ENCODE data around the gene TNS3. TPM values are rescaled to one million over a fixed set of nuclear protein-coding genes. Genes with fewer than 3 reads are reported as not detected.
"Not testable (repeated sequence)": the region's sequence is repeated elsewhere in the genome, so short reads cannot be mapped to it uniquely, and the experiment has no call there.

The TNS3 gene
- total and polyA plus RNA-seq, 10 of the 15 experiments (the other 5 are each of a cell fraction or from before 2014, with no cell fraction given), result 0.27 to 2.7 (median 0.79) TPM

- TF ChIP-seq ZBTB40 (IDR thresholded peaks at IDR 0.05; ENCODE audit: borderline replicate concordance), result no peak
- TF ChIP-seq GABPA (IDR thresholded peaks at IDR 0.05; ENCODE audit: low read depth), result no peak
- no peak for TF ChIP-seq BACH1 (IDR thresholded peaks at IDR 0.05; ENCODE audit: borderline replicate concordance)
- no peak for TF ChIP-seq HDGF (IDR thresholded peaks at IDR 0.05)
- no peak for TF ChIP-seq ZNF207 (IDR thresholded peaks at IDR 0.05; ENCODE audit: borderline replicate concordance)
- no peak for TF ChIP-seq SUPT20H (IDR thresholded peaks at IDR 0.05; ENCODE audit: borderline replicate concordance, control insufficient read depth, low read depth, low read length)
- TF ChIP-seq MEF2A (IDR thresholded peaks at IDR 0.05; ENCODE audit: insufficient read depth, low read depth, low read length), result no peak
- TF ChIP-seq IKZF2 (IDR thresholded peaks at IDR 0.05), result no peak
- no peak for TF ChIP-seq KAT2A (conservative IDR thresholded peaks at IDR 0.05; ENCODE audit: control insufficient read depth, low read depth, low read length)
These were observed 139.9 kb downstream of the TNS3 start (continued) for GRCh38 chr7:47441796-47442604.

- H2AFZ ChIP-seq (ENCODE audit: control insufficient read depth, low read depth, low read length); ATAC-seq; H3K4me1 ChIP-seq (ENCODE audit: control insufficient read depth, insufficient read depth, low read length); H3K27ac ChIP-seq (ENCODE audit: control insufficient read depth, insufficient read depth); CTCF ChIA-PET; DNase-seq (ENCODE audit: low read depth, low spot score); H3K4me2 ChIP-seq (ENCODE audit: control insufficient read depth, insufficient read depth); FAIRE-seq; H3K4me3 ChIP-seq; BruUV-seq (replicated peaks); H3K36me3 ChIP-seq (ENCODE audit: control insufficient read depth in 2 of 2, insufficient read depth in 2 of 2, low read length in 1 of 2); intact Hi-C loops (cut with micrococcal nuclease; ENCODE audit: unreplicated experiment); H3K27me3 ChIP-seq (replicated peaks in 1 of 2; ENCODE audit: control insufficient read depth in 2 of 2, insufficient read depth in 2 of 2, low read length in 1 of 2); SMC1A ChIA-PET (ENCODE audit: uncharacterized antibody, unreplicated experiment); POLR2A ChIA-PET; in situ Hi-C loops (cut with MboI); H3K9ac ChIP-seq (ENCODE audit: control insufficient read depth, insufficient read depth, low read length); H3K9me3 ChIP-seq (replicated peaks; ENCODE audit: control insufficient read depth, insufficient read depth, low read length); H3K79me2 ChIP-seq (ENCODE audit: control insufficient read depth, insufficient read depth, low read length); RAD21 ChIA-PET (ENCODE audit: unreplicated experiment); H4K20me1 ChIP-seq (ENCODE audit: control insufficient read depth, insufficient read depth): not testable (repeated sequence)
- 68% methylated on average over 8 of the region's 8 CpGs for WGBS (ENCODE audit: insufficient coverage, insufficient replicate concordance, low lambda C conversion rate, missing lambda C conversion rate)
These were observed 140.9 kb downstream of the TNS3 start for GRCh38 chr7:47441048-47441447.

Measured in GM12878 (cell line).